ENCODE measurements around the gene FLOT1.
A peak's percentile ranks its signal among the peaks of the same experiment; 100 is the strongest.
"Not testable (repeated sequence)": the region's sequence is repeated elsewhere in the genome, so short reads cannot be mapped to it uniquely, and the experiment has no call there.

The FLOT1 gene

DNA sequence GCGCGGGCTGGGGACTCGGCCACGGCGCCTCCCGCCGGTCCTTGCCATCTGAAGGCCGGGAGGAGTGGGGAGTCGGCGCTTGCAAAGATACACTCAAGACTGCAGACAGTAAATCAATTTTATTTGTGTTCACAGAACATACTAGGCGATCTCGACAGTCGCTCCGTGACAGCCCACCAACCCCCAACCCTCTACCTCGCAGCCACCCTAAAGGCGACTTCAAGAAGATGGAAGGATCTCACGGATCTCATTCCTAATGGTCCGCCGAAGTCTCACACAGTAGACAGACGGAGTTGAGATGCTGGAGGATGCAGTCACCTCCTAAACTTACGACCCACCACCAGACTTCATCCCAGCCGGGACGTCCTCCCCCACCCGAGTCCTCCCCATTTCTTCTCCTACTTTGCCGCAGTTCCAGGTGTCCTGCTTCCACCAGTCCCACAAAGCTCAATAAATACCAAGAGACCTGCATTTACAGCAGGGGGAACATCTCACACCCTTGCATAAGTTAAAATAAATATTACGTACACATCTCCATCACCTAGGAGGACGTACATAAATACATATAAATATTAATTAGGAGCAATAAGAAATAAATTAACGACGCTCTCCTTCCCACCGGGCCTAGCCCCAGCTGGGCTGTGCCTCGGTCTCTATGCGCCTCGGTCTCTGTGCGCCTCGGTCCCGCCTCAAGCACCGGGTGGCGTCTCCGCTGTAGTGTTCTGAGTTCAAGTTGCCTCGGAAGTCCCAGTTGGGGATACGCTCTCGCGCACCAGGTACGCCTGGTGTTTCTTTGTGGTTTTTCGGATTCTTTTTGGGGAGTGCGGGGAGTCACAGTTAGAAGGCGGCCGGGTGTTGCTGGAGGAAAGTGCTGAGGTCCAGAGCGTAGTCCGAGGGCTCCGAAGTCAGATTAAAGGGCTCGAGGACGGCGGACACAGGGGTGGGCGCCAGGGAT lies 889 bp upstream of the FLOT1 start:
- no peak for FAIRE-seq

DNA sequence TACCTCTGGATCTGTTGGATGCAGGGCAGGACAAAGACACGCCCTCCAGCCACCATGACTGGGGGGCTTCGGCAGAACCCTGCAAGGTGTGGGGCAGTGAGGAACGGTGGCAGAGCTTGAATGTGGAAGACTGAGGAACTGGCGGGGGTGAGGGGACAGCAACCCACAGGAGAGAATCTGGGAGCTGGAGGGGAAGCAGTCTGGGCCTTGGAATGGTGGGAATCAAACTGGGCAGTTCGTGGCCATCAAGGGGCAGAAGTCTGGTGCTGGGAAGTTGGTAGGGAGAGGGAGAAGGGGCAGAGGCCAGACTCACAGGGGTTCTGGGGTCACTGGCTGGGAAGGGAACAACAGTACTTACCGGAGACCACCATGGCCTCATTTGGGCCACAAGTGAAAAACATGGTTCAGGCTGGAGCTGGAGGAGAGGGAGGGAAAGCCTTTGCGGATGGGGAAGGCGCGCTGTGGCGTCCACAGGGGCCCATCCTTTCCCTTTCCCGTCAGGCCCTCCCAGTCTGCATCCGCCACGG lies 635 bp downstream of the FLOT1 start:
- no peak for FAIRE-seq

DNA sequence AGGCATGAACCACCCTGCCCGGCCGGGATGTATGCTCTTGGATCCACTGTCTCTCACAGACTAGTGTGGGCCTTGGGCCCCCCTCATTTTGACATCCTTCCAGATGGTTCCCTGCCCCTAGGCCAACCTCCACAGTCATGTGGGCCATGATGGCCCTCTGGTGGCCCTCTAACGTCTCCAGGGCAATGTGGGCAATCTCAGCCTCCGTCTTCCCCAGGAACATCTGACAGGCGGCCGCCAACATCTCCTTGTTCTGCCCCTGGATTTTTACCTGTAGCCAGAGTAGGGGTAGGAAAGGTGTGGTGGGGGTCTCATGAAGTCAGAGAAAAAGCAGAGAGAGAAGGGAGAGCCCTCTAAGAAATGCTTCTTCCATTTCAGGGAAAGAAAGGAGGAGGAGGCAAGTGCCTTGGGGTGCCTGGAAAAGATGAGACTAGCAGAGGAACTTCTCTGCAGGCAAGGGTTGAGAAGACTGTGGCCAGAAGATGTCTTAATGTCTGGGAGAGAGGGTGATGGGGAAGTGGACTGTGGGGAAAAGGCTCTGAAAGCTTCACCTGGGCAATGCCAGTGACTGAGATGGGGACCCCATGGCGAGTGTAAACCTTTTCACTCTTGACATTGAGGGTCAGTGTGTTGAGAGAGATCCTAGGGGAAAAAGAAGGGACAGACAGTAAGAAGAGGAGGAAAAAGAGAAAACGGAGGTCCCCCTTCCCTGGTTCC lies 1.3 kb downstream of the FLOT1 start:
- FAIRE-seq = no peak

DNA sequence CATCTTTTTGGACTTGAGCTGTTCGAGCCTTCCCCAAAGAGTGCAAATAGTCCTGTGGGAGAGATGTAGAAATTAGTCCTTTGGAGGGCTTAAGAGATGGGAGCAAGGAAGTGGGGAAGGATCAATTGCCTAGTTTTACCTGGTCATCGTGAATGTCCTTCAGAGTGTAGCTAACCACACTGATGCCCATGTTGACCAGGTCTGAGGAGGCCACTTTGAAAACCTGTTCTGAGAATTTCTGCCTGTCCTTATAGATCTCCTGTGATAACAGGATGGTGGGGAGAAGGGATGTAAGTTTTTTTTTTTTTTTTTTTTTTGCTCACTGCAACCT lies 2.0 kb downstream of the FLOT1 start:
- no peak for FAIRE-seq

DNA sequence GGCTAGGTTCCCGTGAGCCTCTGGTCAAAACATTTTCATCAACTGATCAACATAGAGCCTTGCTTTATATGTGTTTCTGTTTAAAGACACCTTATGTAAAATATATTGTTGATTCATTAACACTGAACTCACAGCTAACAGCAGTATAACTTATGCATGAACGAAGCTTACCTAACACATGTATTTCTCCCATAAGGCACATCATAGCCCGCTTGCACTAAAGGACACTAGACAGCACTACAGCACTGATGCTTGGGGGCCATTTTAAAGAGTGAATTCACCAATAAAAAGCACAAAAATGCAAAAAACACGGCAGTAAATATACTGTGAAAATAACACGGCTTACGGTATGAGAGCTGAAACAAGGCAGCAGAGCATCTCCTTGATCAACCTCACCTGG lies 4.0 kb downstream of the FLOT1 start:
- no peak for FAIRE-seq

DNA sequence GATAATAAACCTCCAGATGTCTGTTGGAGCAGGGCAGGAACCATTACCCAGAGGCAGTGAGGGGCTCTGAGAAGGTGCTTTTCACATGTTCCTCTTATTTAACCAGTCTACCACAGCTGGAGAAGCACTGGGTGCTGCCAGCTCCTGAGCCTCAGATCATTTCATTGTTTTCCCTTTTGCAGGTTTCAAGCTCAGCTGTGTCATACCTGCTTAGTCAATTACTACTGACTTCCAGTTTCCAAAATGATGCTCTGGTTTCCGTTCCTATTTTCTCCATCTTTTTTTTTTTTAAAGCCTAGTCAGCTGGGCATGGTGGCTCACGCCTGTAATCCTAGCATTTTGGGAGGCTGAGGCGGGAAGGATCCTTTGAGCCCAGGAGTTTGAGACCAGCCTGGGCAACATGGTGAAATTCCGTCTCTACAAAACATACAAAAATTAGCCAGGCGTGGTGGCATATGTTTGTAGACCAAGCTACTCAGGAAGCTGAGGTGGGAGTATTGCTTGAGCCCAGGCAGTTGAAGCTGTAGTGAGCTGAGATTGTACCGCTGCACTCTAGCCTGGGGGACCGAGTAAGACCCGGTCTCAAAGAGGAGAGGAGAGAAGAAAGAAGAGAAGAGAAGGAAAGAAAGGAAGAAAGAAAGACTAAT lies 6.7 kb downstream of the FLOT1 start:
- no peak for FAIRE-seq

DNA sequence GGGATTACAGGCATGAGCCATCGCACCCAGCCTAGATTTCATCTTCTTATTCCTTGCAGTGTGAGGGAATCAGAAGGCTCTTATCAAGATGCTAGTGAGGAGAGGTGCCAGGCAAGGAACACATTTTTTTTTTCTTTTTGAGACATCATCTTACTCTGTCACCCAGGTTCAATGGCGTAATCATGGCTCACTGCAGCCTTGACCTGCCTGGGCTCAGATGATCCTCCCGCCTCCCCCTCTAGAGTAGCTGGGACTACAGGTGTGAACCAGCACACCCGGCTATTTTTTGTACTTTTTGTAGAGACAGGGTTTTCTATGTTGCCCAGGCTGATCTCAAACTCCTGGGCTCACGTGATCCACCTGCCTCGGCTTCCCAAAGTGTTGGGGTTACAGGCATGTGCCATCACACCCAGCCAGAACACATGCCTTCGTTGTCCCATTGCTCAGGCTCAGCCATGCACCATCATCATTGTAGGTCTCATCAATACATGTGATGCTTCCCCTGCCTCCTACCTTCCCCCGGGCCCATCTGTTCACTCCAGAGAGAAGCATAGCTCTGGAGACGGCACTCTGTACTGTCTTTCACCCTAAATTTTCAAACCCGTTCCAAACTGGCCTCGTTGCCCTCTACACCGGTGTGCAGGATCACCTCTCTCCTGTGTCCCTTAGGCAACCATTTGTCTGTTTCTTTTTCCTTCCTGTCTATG lies 10.1 kb downstream of the FLOT1 start:
- FAIRE-seq = no peak

DNA sequence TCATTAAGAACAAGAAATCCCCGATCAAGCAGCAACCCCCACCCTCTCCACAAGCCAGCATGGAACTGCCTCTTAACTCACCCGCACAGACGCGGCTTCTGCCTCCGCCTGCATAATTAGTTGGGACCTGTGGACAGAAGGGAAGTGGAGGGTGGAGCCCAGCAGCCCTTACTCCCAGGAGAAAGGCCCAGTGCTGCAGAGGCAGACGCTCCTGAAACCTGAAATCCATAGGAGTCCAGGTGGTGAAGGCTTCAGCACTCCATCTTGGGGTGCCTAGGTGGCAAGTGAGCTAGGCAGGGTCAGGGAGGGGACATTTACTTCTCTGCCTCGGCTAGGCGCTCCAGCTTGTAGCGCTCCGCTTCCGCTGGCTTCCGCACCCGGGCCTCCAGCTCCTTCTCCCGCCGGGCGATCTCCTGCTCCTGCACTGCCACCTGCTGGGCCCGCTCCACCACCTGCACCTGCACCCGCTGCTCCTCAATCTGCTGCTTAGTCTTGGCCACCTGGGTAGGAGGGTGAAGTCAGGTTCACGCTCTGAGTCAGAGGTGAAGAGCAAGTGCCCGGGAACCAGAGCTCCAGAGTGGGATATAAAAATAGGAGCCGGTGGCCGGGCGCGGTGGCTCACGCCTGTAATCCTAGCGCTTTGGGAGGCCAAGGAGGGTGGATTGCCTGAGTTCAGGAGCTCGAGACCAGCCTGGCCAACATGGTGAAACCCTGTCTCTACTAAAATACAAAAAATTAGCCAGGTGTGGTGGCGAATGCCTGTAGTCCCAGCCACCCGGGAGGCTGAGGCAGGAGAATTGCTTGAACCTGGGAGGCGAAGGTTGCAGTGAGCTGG lies 11.7 kb downstream of the FLOT1 start:
- FAIRE-seq = no peak

DNA sequence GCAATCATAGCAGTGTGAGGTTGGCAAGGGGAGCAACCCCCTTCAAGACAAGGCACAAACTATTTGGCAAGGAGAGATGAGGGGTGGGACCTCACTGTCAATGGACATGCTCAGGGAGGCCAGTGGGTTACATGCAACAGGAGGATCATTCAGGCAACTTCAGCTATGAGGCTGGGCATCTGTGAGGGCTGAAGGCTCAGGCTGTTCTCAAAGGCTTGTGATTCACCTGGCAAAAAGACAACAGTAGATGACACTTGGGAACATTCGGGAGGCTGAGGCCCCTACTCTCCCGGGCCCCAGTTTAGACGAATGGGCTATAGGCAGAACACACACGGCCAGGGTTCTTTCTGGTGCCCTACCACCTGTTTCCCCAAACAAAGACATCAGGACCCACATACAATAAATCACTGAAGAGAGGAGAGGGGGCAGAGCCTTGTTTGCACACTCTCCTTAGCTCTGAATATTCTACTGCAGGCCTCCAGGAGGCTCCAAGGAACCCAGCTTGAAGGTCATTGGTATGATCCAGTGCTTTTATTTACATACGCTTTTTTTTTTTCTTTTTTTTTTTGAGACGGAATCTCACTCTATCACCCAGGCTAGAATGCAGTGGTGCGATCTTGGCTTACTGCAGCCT lies 14.4 kb downstream of the FLOT1 start:
- FAIRE-seq = peak; percentile 96

DNA sequence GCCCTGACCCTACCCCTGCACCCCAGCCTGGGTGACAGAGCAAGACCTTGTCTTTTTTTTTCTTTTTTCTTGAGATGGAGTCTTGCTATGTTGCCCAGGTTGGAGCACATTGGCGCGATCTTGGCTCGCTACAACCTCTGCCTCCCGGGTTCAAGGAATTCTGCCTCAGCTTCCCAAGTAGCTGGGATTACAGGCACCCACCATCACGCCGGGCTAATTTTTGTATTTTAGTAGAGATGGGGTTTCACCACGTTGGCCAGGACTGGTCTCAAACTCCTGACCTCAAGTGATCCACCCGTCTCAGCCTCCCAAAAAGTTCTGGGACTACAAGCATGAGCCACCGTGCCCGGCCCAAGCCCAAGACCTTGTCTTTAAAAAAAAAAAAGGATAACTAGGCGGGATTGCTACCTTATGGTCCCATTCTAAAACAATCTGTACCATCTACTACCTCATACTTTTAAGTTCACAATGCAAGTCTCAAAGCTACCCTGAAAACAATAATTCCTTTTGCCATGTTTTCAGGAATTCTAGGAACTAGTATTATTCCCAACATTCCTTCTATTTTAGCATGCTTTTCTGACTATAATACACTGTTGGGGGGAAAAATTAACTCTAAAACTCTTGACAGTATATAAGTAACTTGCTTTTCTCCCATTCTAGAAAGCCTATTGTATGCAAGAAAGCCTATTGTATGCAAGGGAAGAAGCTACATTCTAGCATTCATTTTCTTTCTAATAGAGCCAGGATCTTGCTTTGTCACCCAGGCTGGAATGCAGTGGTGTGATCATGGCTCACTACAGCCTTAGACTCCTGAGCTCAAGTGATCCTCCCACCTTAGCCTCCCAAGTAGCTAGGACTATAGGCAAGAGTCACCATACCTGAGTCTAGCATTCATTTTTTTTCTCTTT lies 15.7 kb downstream of the FLOT1 start:
- FAIRE-seq = peak; percentile 85

DNA sequence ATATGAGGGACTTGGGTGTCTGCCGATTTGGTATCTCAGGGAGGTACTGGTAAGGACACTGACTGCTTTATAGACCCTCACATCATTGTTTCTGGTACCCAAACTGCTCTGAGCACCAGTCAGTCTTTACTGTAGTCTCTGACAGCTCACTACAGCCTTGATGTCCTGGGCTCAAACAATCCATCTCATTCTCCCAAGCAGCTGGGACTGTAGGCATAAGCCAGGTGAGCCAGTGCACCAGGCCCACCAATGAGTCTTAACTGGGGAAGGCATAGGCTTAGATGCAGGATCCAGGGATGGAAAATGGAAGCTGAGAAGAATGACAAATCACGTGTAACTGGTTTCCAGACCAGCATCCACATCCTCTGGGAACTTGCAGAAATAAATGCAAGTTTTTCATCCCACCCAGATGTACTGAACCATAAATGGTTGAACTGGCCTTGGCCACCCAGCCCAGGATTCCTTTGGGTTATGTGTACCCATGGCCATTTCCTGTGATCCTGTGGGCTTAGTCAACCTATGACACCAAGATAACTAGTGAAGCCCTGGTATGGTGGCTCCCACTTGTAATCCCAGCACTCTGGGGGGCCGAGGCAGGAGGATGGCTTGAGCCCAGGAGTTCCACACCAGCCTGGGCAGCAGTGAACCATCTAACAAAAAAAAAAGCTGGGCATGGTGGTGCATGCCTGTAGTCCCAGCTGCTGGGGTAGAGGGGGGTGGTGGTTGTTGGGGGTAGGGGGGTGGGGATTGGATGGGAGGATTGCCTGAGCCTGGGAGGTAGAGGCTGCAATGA lies 16.6 kb downstream of the FLOT1 start:
- FAIRE-seq = peak; percentile 96

DNA sequence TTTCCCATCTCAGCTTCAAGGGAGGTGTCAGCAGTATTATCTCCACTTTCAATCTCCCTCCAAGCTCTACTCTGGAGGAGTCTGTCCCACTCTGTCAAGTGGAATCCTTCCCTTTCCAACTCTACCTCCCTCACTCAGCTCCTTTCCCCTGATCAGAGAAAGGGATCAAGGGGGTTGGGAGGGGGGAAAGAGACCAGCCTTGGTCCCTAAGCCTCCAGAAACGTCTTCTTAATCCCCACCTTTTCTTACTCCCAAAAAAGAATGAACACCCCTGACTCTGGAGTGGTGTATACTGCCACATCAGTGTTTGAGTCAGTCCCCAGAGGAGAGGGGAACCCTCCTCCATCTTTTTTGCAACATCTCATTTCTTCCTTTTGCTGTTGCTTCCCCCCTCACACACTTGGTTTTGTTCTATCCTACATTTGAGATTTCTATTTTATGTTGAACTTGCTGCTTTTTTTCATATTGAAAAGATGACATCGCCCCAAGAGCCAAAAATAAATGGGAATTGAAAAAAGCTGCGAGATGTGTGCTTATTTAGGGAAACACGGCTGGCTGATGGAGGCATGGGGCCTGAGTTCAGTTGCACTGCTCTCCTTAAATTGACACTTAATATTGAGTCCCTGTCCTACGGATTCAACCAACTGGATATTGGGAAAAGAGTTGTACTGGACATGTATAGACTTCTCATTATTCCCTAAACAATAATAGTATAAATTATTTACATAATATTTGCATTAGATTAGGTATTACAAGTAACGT lies 17.4 kb downstream of the FLOT1 start:
- FAIRE-seq = peak; percentile 27

DNA sequence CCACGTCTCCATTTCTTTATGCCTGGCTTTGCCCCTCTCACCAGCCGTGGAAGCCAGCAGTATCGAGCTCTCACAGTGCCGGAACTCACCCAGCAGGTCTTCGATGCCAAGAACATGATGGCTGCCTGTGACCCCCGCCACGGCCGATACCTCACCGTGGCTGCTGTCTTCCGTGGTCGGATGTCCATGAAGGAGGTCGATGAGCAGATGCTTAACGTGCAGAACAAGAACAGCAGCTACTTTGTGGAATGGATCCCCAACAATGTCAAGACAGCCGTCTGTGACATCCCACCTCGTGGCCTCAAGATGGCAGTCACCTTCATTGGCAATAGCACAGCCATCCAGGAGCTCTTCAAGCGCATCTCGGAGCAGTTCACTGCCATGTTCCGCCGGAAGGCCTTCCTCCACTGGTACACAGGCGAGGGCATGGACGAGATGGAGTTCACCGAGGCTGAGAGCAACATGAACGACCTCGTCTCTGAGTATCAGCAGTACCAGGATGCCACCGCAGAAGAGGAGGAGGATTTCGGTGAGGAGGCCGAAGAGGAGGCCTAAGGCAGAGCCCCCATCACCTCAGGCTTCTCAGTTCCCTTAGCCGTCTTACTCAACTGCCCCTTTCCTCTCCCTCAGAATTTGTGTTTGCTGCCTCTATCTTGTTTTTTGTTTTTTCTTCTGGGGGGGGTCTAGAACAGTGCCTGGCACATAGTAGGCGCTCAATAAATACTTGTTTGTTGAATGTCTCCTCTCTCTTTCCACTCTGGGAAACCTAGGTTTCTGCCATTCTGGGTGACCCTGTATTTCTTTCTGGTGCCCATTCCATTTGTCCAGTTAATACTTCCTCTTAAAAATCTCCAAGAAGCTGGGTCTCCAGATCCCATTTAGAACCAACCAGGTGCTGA lies 18.4 kb downstream of the FLOT1 start:
- FAIRE-seq = not testable (repeated sequence)

DNA sequence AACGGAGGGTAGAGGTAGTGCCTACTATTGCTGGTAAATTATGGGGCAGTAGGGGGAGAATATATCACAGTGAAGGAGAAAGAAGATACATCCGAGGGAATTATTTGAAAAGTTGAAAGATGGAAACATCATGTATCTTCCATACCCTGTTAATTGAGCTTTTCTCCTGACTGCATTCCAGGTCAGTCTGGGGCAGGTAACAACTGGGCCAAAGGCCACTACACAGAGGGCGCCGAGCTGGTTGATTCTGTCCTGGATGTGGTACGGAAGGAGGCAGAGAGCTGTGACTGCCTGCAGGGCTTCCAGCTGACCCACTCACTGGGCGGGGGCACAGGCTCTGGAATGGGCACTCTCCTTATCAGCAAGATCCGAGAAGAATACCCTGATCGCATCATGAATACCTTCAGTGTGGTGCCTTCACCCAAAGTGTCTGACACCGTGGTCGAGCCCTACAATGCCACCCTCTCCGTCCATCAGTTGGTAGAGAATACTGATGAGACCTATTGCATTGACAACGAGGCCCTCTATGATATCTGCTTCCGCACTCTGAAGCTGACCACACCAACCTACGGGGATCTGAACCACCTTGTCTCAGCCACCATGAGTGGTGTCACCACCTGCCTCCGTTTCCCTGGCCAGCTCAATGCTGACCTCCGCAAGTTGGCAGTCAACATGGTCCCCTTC lies 19.2 kb downstream of the FLOT1 start:
- not testable (repeated sequence) for FAIRE-seq

DNA sequence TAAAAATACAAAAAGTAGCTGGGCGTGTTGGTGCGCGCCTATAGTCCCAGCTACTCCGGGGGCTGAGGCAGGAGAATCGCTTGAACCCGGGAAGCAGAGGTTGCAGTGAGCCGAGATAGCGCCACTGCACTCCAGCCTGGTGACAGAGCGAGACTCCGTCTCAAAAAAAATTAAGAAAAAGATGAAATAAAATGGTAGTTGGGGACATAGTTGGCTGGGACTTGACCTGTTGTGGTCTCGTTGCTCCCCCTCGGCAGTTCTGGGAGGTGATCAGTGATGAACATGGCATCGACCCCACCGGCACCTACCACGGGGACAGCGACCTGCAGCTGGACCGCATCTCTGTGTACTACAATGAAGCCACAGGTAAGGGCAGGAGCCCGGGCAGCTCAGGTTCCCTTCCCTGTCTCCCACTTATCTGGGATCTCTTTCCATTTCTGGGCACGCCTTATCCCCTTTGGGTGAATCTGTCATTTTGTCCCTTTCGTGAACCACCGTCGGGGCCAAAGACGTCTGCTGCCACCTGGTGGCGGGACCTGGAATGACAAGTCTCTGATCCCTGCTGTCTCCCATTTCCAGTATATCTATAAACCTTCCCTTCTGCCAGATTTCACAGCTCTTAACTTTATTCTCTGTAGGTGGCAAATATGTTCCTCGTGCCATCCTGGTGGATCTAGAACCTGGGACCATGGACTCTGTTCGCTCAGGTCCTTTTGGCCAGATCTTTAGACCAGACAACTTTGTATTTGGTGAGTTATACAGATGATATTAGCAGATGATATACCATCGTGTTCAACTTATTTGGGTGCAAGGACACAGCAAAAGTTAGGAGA lies 20.0 kb downstream of the FLOT1 start:
- no peak for FAIRE-seq

DNA sequence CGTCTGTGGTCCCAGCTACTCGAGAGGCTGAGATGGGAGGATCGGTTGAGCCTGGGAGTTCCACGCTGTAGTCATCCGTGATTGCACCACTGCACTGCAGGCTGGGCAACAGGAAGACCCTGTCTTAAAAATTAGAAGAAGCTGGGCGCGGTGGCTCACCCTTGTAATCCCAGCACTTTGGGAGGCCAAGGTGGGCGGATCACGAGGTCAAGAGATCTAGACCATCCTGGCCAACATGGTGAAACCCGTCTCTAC lies 20.5 kb downstream of the FLOT1 start:
- FAIRE-seq = not testable (repeated sequence)
